SK-N-SH (cell line): ENCODE data around the gene IFI27L1. TPM values are rescaled to one million over a fixed set of nuclear protein-coding genes. Genes with fewer than 3 reads are reported as not detected.

Experiments
- CTCF ChIA-PET: fragments of 300-600, 350-600 bp; formaldehyde crosslinking; extraction: SDS; loops from one replicate; lab custom pipeline; 2021; lab: Yijun Ruan, JAX
- POLR2A ChIA-PET: fragments of 350-600 bp; sonication (Branson Sonifier 250); formaldehyde crosslinking; extraction: SDS; loops from one replicate; lab custom pipeline; 2020; ENCODE audit warnings: antibody characterized with exemption, inconsistent platforms; lab: Yijun Ruan, JAX
- DNase-seq: peaks from one replicate; pipeline ENCODE4 v3.0.0; 2012
- H2AFZ ChIP-seq: fragments of 200-600 bp; sonication (generic); 2 replicates; pipeline ENCODE4 v1.8.1; 2016; ENCODE audit warnings: antibody characterized with exemption, mild to moderate bottlenecking, low read depth
- H3F3A ChIP-seq: fragments of 200-600 bp; sonication (generic); replicated peaks from 2 replicates; pipeline ENCODE3; 2016; ENCODE audit warnings: antibody characterized with exemption, mild to moderate bottlenecking; ENCODE audit not compliant: insufficient read depth
- H3K27ac ChIP-seq, 2 experiments: fragments of 200-500 bp in 1 of 2; fragments of 200-600 bp in 1 of 2; sonication (Bioruptor generic) in 1 of 2; sonication (generic), shearing (Covaris generic) in 1 of 2; 2 replicates each; pipeline versions ENCODE4 v1.5.1 to v1.6.1; 2014 to 2016; ENCODE audit warnings: low read depth in 2 of 2, inconsistent platforms in 1 of 2, low read length in 1 of 2, mild to moderate bottlenecking in 1 of 2, mixed read lengths in 1 of 2
- H3K27me3 ChIP-seq: fragments of 200-600 bp; sonication (generic), shearing (Covaris generic); 2 replicates; pipeline ENCODE4 v1.6.1; 2016; ENCODE audit warnings: mixed run types; ENCODE audit not compliant: insufficient read depth
- H3K36me3 ChIP-seq, 2 experiments: fragments of 200-500 bp in 1 of 2; fragments of 200-600 bp in 1 of 2; sonication (Bioruptor generic) in 1 of 2; sonication (generic) in 1 of 2; replicated peaks in 1 of 2; 2 replicates each; pipeline versions ENCODE3 to v1.5.1; 2014 to 2016; ENCODE audit warnings: low read length in 1 of 2, mild to moderate bottlenecking in 1 of 2; ENCODE audit not compliant: insufficient read depth in 2 of 2, control insufficient read depth in 1 of 2
- H3K4me1 ChIP-seq, 2 experiments: fragments of 200-500 bp in 1 of 2; fragments of 200-600 bp in 1 of 2; sonication (Bioruptor generic) in 1 of 2; sonication (generic), shearing (Covaris generic) in 1 of 2; 2 replicates each; pipeline versions ENCODE4 v1.5.1 to v1.6.1; 2014 to 2016; ENCODE audit warnings: low read depth in 1 of 2, low read length in 1 of 2, mixed run types in 1 of 2; ENCODE audit not compliant: insufficient read depth in 2 of 2, control insufficient read depth in 1 of 2
- H3K4me2 ChIP-seq: fragments of 200-600 bp; sonication (generic), shearing (Covaris generic); 2 replicates; pipeline ENCODE4 v1.6.1; 2017; ENCODE audit warnings: mixed run types
- H3K4me3 ChIP-seq, 2 experiments: fragments of 200-500 bp in 1 of 2; fragments of 200-600 bp in 1 of 2; sonication (Bioruptor generic) in 1 of 2; sonication (generic), shearing (Covaris generic) in 1 of 2; 2 replicates each; pipeline versions ENCODE4 v1.5.1 to v1.8.1; 2014 to 2016; ENCODE audit warnings: low read depth in 2 of 2, inconsistent platforms in 1 of 2, low read length in 1 of 2, mild to moderate bottlenecking in 1 of 2, mixed read lengths in 1 of 2, moderate library complexity in 1 of 2
- H3K79me2 ChIP-seq: fragments of 200-600 bp; sonication (generic); 2 replicates; pipeline ENCODE4 v1.8.1; 2017; ENCODE audit warnings: mild to moderate bottlenecking; ENCODE audit not compliant: insufficient read depth
- H3K9ac ChIP-seq: fragments of 200-600 bp; sonication (generic); 2 replicates; pipeline ENCODE4 v1.6.1; 2017; ENCODE audit warnings: mixed run types
- H3K9me2 ChIP-seq: fragments of 200-600 bp; sonication (generic); 2 replicates; pipeline ENCODE4 v1.6.1; 2017; ENCODE audit warnings: mixed run types
- H3K9me3 ChIP-seq: fragments of 200-600 bp; sonication (generic); 2 replicates; pipeline ENCODE4 v1.6.1; 2017; ENCODE audit warnings: mixed run types, mild to moderate bottlenecking, moderate library complexity
- H4K20me1 ChIP-seq: fragments of 200-600 bp; sonication (generic); 2 replicates; pipeline ENCODE4 v1.6.1; 2017; ENCODE audit warnings: mild to moderate bottlenecking, mixed run types; ENCODE audit not compliant: insufficient read depth
- ELF1 ChIP-seq: IDR thresholded peaks from 2 replicates; pipeline ENCODE4 v1.4.0; 2012
- EP300 ChIP-seq, 2 experiments: IDR thresholded peaks; 2 replicates each; pipeline versions ENCODE4 v1.4.0 to v1.6.1; 2012; ENCODE audit warnings: borderline replicate concordance in 1 of 2, low read depth in 1 of 2, low read length in 1 of 2
- EZH2phosphoT487 ChIP-seq: fragments of 200-600 bp; sonication (generic); IDR thresholded peaks from 2 replicates; pipeline ENCODE4 v1.6.1; 2017; ENCODE audit warnings: low read depth, mixed run types, mild to moderate bottlenecking, antibody characterized with exemption, moderate library complexity, borderline replicate concordance
- FOXJ3 ChIP-seq: sonication (generic); formaldehyde crosslinking; IDR thresholded peaks from 2 replicates; pipeline ENCODE4 v1.5.1; 2020; ENCODE audit warnings: mild to moderate bottlenecking, missing genetic modification reagents
- GATA2 ChIP-seq: sonication (generic); formaldehyde crosslinking; IDR thresholded peaks from 2 replicates; pipeline ENCODE4 v1.5.0; 2020; ENCODE audit warnings: mild to moderate bottlenecking, missing genetic modification reagents
- MEF2A ChIP-seq: IDR thresholded peaks from 2 replicates; pipeline ENCODE4 v1.4.0; 2012; ENCODE audit warnings: low read depth, borderline replicate concordance
- MXI1 ChIP-seq: IDR thresholded peaks from 2 replicates; pipeline ENCODE4 v1.6.1; 2012; ENCODE audit warnings: mild to moderate bottlenecking, low read depth, low read length, improper control_type of control experiment
- NRF1 ChIP-seq: IDR thresholded peaks from 2 replicates; pipeline ENCODE4 v1.6.1; 2012; ENCODE audit warnings: low read depth, mild to moderate bottlenecking, low read length
- POLR2AphosphoS5 ChIP-seq: IDR thresholded peaks from 2 replicates; pipeline ENCODE4 v1.6.1; 2012; ENCODE audit warnings: low read depth, low read length
- SIN3A ChIP-seq: IDR thresholded peaks from 2 replicates; pipeline ENCODE4 v1.6.1; 2012; ENCODE audit warnings: low read depth, mild to moderate bottlenecking, low read length, moderate library complexity, borderline replicate concordance
- TAF1 ChIP-seq: IDR thresholded peaks from 2 replicates; pipeline ENCODE4 v1.6.1; 2012; ENCODE audit warnings: low read depth, mild to moderate bottlenecking, low read length, moderate library complexity, borderline replicate concordance
- WGBS: methylation state at CpG from one replicate; pipeline ENCODE4 v1.1.6; 2017; ENCODE audit warnings: low lambda C conversion rate; 5-methylcytosine and 5-hydroxymethylcytosine counted together
- polyA plus RNA-seq, 3 experiments: library from polyadenylated mRNA; depleted of rRNA; stranded (reverse); fragments of >200 nt; gene quantifications; 2 replicates each; pipeline ENCODE4 v1.2.3, GENCODE V29; 2012
- TF ChIP-seq, protein P1 (sequence below): IDR thresholded peaks from 2 replicates; pipeline ENCODE4 v1.4.0; 2012; ENCODE audit warnings: low read depth, borderline replicate concordance
- TF ChIP-seq, protein P2 (sequence below): fragments of 200-600 bp; sonication (generic); IDR thresholded peaks from 2 replicates; pipeline ENCODE4 v1.6.1; 2017; ENCODE audit warnings: antibody characterized with exemption, mild to moderate bottlenecking, moderate library complexity
- TF ChIP-seq, protein P3 (sequence below): IDR thresholded peaks from 2 replicates; pipeline ENCODE4 v1.6.1; 2012; ENCODE audit warnings: mild to moderate bottlenecking, low read depth, low read length, moderate library complexity
- TF ChIP-seq, protein P4 (sequence below): IDR thresholded peaks from 2 replicates; pipeline ENCODE4 v1.4.0; 2012; ENCODE audit warnings: low read depth

Gene IFI27L1
- polyA plus RNA-seq, 1 of the 3 experiments (the other 2 are of a cell fraction): 35.3 TPM

DNA sequence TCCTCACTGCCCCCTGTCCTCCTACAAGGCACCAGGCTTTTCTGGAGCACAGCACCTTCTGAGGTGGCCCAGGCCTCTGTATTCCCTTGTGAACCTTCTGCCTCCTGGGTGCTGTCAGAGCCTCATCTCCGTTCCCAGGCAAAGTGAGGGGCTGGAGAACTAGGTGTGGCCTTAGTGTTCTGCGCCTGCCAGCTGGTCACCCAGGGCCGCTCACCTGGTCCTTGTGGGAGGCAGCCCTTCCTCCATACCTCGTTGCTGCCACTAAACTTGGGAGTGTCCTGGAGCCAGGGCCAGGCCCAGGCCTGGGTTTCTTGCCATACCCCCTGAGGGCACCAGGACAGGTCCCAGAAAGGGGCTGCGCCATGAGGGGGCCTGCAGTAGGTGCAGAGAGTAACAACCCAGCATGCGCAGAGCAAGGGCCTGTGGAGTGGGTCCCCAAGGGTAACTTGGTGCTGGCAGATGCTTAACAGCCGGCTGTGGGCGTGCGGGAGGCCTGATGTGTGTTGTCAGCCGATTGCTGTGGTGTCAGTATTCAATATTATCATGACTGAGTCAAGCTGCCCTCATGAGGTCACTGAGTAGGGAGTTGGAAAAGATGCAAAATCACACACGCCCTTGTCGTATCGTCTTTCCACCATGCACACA, 37.9 kb upstream of the IFI27L1 start:
- TF ChIP-seq ELF1 (no peak), MEF2A (no peak), GATA2 (no peak), FOXJ3 (no peak), POLR2AphosphoS5 (no peak), EZH2phosphoT487 (no peak), NRF1 (no peak), TAF1 (no peak), MXI1 (no peak), EP300 (IDR thresholded peaks at IDR 0.05; ENCODE audit: borderline replicate concordance in 1 of 2, low read depth in 1 of 2, low read length in 1 of 2) (no peak), SIN3A (no peak)
- TF ChIP-seq, protein P1, sequence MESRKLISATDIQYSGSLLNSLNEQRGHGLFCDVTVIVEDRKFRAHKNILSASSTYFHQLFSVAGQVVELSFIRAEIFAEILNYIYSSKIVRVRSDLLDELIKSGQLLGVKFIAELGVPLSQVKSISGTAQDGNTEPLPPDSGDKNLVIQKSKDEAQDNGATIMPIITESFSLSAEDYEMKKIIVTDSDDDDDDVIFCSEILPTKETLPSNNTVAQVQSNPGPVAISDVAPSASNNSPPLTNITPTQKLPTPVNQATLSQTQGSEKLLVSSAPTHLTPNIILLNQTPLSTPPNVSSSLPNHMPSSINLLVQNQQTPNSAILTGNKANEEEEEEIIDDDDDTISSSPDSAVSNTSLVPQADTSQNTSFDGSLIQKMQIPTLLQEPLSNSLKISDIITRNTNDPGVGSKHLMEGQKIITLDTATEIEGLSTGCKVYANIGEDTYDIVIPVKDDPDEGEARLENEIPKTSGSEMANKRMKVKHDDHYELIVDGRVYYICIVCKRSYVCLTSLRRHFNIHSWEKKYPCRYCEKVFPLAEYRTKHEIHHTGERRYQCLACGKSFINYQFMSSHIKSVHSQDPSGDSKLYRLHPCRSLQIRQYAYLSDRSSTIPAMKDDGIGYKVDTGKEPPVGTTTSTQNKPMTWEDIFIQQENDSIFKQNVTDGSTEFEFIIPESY: no peak
- TF ChIP-seq, protein P2, sequence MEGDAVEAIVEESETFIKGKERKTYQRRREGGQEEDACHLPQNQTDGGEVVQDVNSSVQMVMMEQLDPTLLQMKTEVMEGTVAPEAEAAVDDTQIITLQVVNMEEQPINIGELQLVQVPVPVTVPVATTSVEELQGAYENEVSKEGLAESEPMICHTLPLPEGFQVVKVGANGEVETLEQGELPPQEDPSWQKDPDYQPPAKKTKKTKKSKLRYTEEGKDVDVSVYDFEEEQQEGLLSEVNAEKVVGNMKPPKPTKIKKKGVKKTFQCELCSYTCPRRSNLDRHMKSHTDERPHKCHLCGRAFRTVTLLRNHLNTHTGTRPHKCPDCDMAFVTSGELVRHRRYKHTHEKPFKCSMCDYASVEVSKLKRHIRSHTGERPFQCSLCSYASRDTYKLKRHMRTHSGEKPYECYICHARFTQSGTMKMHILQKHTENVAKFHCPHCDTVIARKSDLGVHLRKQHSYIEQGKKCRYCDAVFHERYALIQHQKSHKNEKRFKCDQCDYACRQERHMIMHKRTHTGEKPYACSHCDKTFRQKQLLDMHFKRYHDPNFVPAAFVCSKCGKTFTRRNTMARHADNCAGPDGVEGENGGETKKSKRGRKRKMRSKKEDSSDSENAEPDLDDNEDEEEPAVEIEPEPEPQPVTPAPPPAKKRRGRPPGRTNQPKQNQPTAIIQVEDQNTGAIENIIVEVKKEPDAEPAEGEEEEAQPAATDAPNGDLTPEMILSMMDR: no peak
- TF ChIP-seq, protein P3, sequence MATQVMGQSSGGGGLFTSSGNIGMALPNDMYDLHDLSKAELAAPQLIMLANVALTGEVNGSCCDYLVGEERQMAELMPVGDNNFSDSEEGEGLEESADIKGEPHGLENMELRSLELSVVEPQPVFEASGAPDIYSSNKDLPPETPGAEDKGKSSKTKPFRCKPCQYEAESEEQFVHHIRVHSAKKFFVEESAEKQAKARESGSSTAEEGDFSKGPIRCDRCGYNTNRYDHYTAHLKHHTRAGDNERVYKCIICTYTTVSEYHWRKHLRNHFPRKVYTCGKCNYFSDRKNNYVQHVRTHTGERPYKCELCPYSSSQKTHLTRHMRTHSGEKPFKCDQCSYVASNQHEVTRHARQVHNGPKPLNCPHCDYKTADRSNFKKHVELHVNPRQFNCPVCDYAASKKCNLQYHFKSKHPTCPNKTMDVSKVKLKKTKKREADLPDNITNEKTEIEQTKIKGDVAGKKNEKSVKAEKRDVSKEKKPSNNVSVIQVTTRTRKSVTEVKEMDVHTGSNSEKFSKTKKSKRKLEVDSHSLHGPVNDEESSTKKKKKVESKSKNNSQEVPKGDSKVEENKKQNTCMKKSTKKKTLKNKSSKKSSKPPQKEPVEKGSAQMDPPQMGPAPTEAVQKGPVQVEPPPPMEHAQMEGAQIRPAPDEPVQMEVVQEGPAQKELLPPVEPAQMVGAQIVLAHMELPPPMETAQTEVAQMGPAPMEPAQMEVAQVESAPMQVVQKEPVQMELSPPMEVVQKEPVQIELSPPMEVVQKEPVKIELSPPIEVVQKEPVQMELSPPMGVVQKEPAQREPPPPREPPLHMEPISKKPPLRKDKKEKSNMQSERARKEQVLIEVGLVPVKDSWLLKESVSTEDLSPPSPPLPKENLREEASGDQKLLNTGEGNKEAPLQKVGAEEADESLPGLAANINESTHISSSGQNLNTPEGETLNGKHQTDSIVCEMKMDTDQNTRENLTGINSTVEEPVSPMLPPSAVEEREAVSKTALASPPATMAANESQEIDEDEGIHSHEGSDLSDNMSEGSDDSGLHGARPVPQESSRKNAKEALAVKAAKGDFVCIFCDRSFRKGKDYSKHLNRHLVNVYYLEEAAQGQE: no peak
- TF ChIP-seq, protein P4, sequence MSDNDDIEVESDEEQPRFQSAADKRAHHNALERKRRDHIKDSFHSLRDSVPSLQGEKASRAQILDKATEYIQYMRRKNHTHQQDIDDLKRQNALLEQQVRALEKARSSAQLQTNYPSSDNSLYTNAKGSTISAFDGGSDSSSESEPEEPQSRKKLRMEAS: no peak
- TF ChIP-seq, all 33 proteins: peak for 0
- WGBS: 97% methylated on average over 10 of the region's 13 CpGs

More for the DNA sequence above, 37.9 kb upstream of the IFI27L1 start:
- Histone ChIP-seq H3K9me3 (no peaks in the 10 kb centered on the region), H3K27ac (no peak overlapping the region), H3K36me3 (peaks cover 3 to 49% of the 10 kb centered on the region in 2 experiments), H3K9me2 (no peaks in the 10 kb centered on the region), H4K20me1 (no peaks in the 10 kb centered on the region), H3K9ac (no peak overlapping the region), H3F3A (no peaks in the 10 kb centered on the region), H3K27me3 (no peaks in the 10 kb centered on the region), H2AFZ (no peak overlapping the region), H3K4me3 (no peak overlapping the region), H3K4me1 (no peaks in the 10 kb centered on the region; a peak in 1 of 4 replicates), H3K79me2 (no peaks in the 10 kb centered on the region), H3K4me2 (no peak overlapping the region)
- ChIA-PET CTCF (interaction anchor here (0.8 to 2.5 kb wide), 5 partner anchors 8 to 138 kb away, joined by 3 to 8 read pairs (median 6); no protein-coding TSS in a partner anchor), POLR2A (no interaction called here)
- no peak for DNase-seq
